Neural cell (in vitro differentiated cells): ENCODE data around the gene CFAP210. TPM values are rescaled to one million over a fixed set of nuclear protein-coding genes. Genes with fewer than 3 reads are reported as not detected.
A peak's percentile ranks its signal among the peaks of the same experiment; 100 is the strongest.

Source experiments
- H2AFZ ChIP-seq: fragments of 200-600, 300-800 bp; sonication (generic), shearing (Covaris generic); 2 replicates; pipeline ENCODE4 v1.6.0; 2014; ENCODE audit warnings: low read depth, mild to moderate bottlenecking, antibody characterized with exemption, low read length, moderate library complexity
- H3F3A ChIP-seq: fragments of 200-600 bp; shearing (Covaris generic); 2 replicates; pipeline ENCODE4 v1.6.1; 2016; ENCODE audit warnings: mild to moderate bottlenecking, moderate library complexity, mixed read lengths, antibody characterized with exemption, low read length; ENCODE audit not compliant: insufficient read depth, poor library complexity, severe bottlenecking
- H3K27ac ChIP-seq: fragments of 200-600, 300-800 bp; sonication (generic), shearing (Covaris generic); 2 replicates; pipeline ENCODE4 v1.5.1; 2014; ENCODE audit warnings: mild to moderate bottlenecking, low read length, moderate library complexity
- H3K27me3 ChIP-seq: fragments of 300-800, 200-600 bp; sonication (generic), shearing (Covaris generic); 2 replicates; pipeline ENCODE4 v1.6.0; 2014; ENCODE audit warnings: mild to moderate bottlenecking, low read depth, low read length, moderate library complexity; ENCODE audit not compliant: insufficient read depth
- H3K36me3 ChIP-seq: fragments of 300-800, 200-600 bp; sonication (generic), shearing (Covaris generic); 2 replicates; pipeline ENCODE4 v1.5.1; 2014; ENCODE audit warnings: mild to moderate bottlenecking, antibody characterized with exemption, low read length, moderate library complexity; ENCODE audit not compliant: insufficient read depth
- H3K4me2 ChIP-seq: fragments of 300-800, 200-600 bp; sonication (generic), shearing (Covaris generic); 2 replicates; pipeline ENCODE4 v1.6.0; 2014; ENCODE audit warnings: mild to moderate bottlenecking, low read length
- H3K4me3 ChIP-seq: fragments of 300-800, 200-600 bp; sonication (generic), shearing (Covaris generic); 2 replicates; pipeline ENCODE4 v1.5.1; 2014; ENCODE audit warnings: mild to moderate bottlenecking, low read length, moderate library complexity
- H3K79me2 ChIP-seq: fragments of 200-600 bp; shearing (Covaris generic); replicated peaks from 2 replicates; pipeline ENCODE4 v1.6.0; 2014; ENCODE audit warnings: mild to moderate bottlenecking, low read length, moderate library complexity; ENCODE audit not compliant: insufficient read depth
- H3K9ac ChIP-seq: fragments of 300-800, 200-600 bp; sonication (generic), shearing (Covaris generic); 2 replicates; pipeline ENCODE4 v1.6.1; 2016; ENCODE audit warnings: mild to moderate bottlenecking, low read length, mixed read lengths
- H3K9me2 ChIP-seq: fragments of 200-600 bp; shearing (Covaris generic); 2 replicates; pipeline ENCODE4 v1.6.1; 2016; ENCODE audit warnings: mild to moderate bottlenecking, low read length, mixed read lengths; ENCODE audit not compliant: insufficient read depth
- H3K9me3 ChIP-seq: fragments of 200-600, 300-800 bp; sonication (generic), shearing (Covaris generic); 2 replicates; pipeline ENCODE4 v1.6.1; 2016; ENCODE audit warnings: mild to moderate bottlenecking, mixed run types, low read length, moderate library complexity, mixed read lengths
- H4K20me1 ChIP-seq: fragments of 200-600 bp; shearing (Covaris generic); 2 replicates; pipeline ENCODE4 v1.6.1; 2016; ENCODE audit warnings: mild to moderate bottlenecking, mixed run types; ENCODE audit not compliant: insufficient read depth
- EP300 ChIP-seq: fragments of 450-650 bp; conservative IDR thresholded peaks from 2 replicates; pipeline ENCODE4 v1.6.1; 2014; ENCODE audit warnings: antibody characterized with exemption, mild to moderate bottlenecking, moderate library complexity; ENCODE audit not compliant: poor library complexity, severe bottlenecking
- EZH2 ChIP-seq: fragments of 200-600, 300-800 bp; shearing (Covaris generic), sonication (generic); IDR thresholded peaks from 2 replicates; pipeline ENCODE4 v1.6.1; 2014; ENCODE audit warnings: antibody characterized with exemption, low read length, borderline replicate concordance, mild to moderate bottlenecking; ENCODE audit not compliant: insufficient read depth, poor library complexity, severe bottlenecking
- MXI1 ChIP-seq: fragments of 450-650 bp; conservative IDR thresholded peaks from 2 replicates; pipeline ENCODE4 v1.6.1; 2014; ENCODE audit warnings: antibody characterized with exemption, mild to moderate bottlenecking; ENCODE audit not compliant: poor library complexity, severe bottlenecking
- POLR2AphosphoS5 ChIP-seq: IDR thresholded peaks from 2 replicates; pipeline ENCODE4 v1.6.1; 2012
- RAD21 ChIP-seq: fragments of 450-650 bp; conservative IDR thresholded peaks from 2 replicates; pipeline ENCODE4 v1.6.1; 2014; ENCODE audit warnings: antibody characterized with exemption, mild to moderate bottlenecking, moderate library complexity
- SMC3 ChIP-seq: fragments of 450-650 bp; conservative IDR thresholded peaks from 2 replicates; pipeline ENCODE4 v1.6.1; 2014; ENCODE audit warnings: antibody characterized with exemption, mild to moderate bottlenecking, moderate library complexity; ENCODE audit not compliant: poor library complexity
- TAF1 ChIP-seq: IDR thresholded peaks from 2 replicates; pipeline ENCODE4 v1.6.1; 2012; ENCODE audit warnings: low read depth
- polyA minus RNA-seq: library from RNA; depleted of rRNA, polyadenylated mRNA; stranded (reverse); fragments of >200 nt; gene quantifications from 2 replicates; pipeline ENCODE4 v1.2.3, GENCODE V29; 2014
- polyA plus RNA-seq: library from polyadenylated mRNA; depleted of rRNA; stranded (reverse); fragments of >200 nt; gene quantifications from 2 replicates; pipeline ENCODE4 v1.2.3, GENCODE V29; 2014
- TF ChIP-seq, protein P1 (sequence below): fragments of 450-650 bp; IDR thresholded peaks from 2 replicates; pipeline ENCODE4 v1.5.1; 2014; ENCODE audit warnings: antibody characterized with exemption, mild to moderate bottlenecking, moderate library complexity; ENCODE audit not compliant: poor library complexity, severe bottlenecking
- TF ChIP-seq, protein P2 (sequence below): IDR thresholded peaks from 2 replicates; pipeline ENCODE4 v1.6.1; 2012; ENCODE audit warnings: borderline replicate concordance

The CFAP210 gene
- polyA plus RNA-seq (0.20 and 1.7 TPM in 2 replicates), polyA minus RNA-seq (0.97 and 2.7 TPM in 2 replicates)

- H3F3A ChIP-seq: no peaks in the 10 kb centered on the region
- H4K20me1 ChIP-seq: no peaks in the 10 kb centered on the region
- peaks cover 18% of the 10 kb centered on the region for H3K79me2 ChIP-seq
- H3K36me3 ChIP-seq: no peaks in the 10 kb centered on the region
- peak within 1 kb of the TSS; percentile 85 for H3K27ac ChIP-seq
- no peaks in the 10 kb centered on the region for H3K9me3 ChIP-seq
- H3K27me3 ChIP-seq: no peaks in the 10 kb centered on the region
- no peaks in the 10 kb centered on the region for H3K9me2 ChIP-seq
- peak within 1 kb of the TSS; percentile 43 for H2AFZ ChIP-seq
- peak within 1 kb of the TSS; percentile 85 for H3K4me3 ChIP-seq
- TF ChIP-seq TAF1: peak; percentile 72
- TF ChIP-seq, protein P1, sequence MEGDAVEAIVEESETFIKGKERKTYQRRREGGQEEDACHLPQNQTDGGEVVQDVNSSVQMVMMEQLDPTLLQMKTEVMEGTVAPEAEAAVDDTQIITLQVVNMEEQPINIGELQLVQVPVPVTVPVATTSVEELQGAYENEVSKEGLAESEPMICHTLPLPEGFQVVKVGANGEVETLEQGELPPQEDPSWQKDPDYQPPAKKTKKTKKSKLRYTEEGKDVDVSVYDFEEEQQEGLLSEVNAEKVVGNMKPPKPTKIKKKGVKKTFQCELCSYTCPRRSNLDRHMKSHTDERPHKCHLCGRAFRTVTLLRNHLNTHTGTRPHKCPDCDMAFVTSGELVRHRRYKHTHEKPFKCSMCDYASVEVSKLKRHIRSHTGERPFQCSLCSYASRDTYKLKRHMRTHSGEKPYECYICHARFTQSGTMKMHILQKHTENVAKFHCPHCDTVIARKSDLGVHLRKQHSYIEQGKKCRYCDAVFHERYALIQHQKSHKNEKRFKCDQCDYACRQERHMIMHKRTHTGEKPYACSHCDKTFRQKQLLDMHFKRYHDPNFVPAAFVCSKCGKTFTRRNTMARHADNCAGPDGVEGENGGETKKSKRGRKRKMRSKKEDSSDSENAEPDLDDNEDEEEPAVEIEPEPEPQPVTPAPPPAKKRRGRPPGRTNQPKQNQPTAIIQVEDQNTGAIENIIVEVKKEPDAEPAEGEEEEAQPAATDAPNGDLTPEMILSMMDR: no peak
- peak; percentile 55 for TF ChIP-seq RAD21
- TF ChIP-seq MXI1: peak; percentile 95
- peak; percentile 79 for TF ChIP-seq EP300
- TF ChIP-seq SMC3: peak; percentile 49
- TF ChIP-seq POLR2AphosphoS5: peak; percentile 96
- TF ChIP-seq, protein P2, sequence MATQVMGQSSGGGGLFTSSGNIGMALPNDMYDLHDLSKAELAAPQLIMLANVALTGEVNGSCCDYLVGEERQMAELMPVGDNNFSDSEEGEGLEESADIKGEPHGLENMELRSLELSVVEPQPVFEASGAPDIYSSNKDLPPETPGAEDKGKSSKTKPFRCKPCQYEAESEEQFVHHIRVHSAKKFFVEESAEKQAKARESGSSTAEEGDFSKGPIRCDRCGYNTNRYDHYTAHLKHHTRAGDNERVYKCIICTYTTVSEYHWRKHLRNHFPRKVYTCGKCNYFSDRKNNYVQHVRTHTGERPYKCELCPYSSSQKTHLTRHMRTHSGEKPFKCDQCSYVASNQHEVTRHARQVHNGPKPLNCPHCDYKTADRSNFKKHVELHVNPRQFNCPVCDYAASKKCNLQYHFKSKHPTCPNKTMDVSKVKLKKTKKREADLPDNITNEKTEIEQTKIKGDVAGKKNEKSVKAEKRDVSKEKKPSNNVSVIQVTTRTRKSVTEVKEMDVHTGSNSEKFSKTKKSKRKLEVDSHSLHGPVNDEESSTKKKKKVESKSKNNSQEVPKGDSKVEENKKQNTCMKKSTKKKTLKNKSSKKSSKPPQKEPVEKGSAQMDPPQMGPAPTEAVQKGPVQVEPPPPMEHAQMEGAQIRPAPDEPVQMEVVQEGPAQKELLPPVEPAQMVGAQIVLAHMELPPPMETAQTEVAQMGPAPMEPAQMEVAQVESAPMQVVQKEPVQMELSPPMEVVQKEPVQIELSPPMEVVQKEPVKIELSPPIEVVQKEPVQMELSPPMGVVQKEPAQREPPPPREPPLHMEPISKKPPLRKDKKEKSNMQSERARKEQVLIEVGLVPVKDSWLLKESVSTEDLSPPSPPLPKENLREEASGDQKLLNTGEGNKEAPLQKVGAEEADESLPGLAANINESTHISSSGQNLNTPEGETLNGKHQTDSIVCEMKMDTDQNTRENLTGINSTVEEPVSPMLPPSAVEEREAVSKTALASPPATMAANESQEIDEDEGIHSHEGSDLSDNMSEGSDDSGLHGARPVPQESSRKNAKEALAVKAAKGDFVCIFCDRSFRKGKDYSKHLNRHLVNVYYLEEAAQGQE: peak; percentile 54
- TF ChIP-seq EZH2: no peak
- H3K9ac ChIP-seq: peak within 1 kb of the TSS; percentile 82
- peak within 1 kb of the TSS; percentile 88 for H3K4me2 ChIP-seq
Observed at GRCh38 chr2:169694113-169694893, at the start of gene CFAP210, which contains the start of gene PHOSPHO2. Gene CFAP210 (minus strand): TSS chr2:169694405. CDS start chr2:169694327, 78 bp downstream. Gene PHOSPHO2 (plus strand): TSS chr2:169694469. CDS start chr2:169700972, 6,503 bp downstream.

- Histone ChIP-seq H4K20me1 (no peaks in the 10 kb centered on the region), H3K4me3 (no peak overlapping the region), H3K27me3 (no peaks in the 10 kb centered on the region), H3K9ac (no peak overlapping the region), H3F3A (no peaks in the 10 kb centered on the region), H3K79me2 (peaks cover 24% of the 10 kb centered on the region), H3K9me2 (no peaks in the 10 kb centered on the region), H3K9me3 (no peaks in the 10 kb centered on the region), H3K27ac (no peak overlapping the region), H3K4me2 (no peak overlapping the region), H3K36me3 (no peaks in the 10 kb centered on the region), H2AFZ (no peak overlapping the region)
- TF ChIP-seq SMC3: no peak
- TF ChIP-seq EZH2: no peak
- no peak for TF ChIP-seq POLR2AphosphoS5
- TF ChIP-seq MXI1: no peak
- TF ChIP-seq TAF1: no peak
Observed at GRCh38 chr2:169743549-169743948, 49.3 kb upstream of the CFAP210 start.
